Glutamatergic neuron (in vitro differentiated cells): ENCODE data around the gene KDM5B. TPM values are rescaled to one million over a fixed set of nuclear protein-coding genes. Genes with fewer than 3 reads are reported as not detected.

ENCODE experiments used
- DNase-seq: peaks from one replicate; pipeline ENCODE4 v3.0.0; 2022
- H3K27ac Mint-ChIP-seq: one replicate; pipeline ENCODE4 v1.8.0; 2020; ENCODE audit warnings: mild to moderate bottlenecking, mixed read lengths, inconsistent platforms; ENCODE audit not compliant: unreplicated experiment
- H3K27me3 Mint-ChIP-seq: one replicate; pipeline ENCODE4 v1.8.0; 2020; ENCODE audit warnings: mild to moderate bottlenecking, moderate library complexity, mixed read lengths, inconsistent platforms; ENCODE audit not compliant: unreplicated experiment
- H3K36me3 Mint-ChIP-seq: one replicate; pipeline ENCODE4 v1.8.0; 2020; ENCODE audit warnings: mild to moderate bottlenecking, mixed read lengths, inconsistent platforms; ENCODE audit not compliant: unreplicated experiment
- H3K4me1 Mint-ChIP-seq: one replicate; pipeline ENCODE4 v1.8.0; 2020; ENCODE audit warnings: mild to moderate bottlenecking, low read depth, mixed read lengths, inconsistent platforms; ENCODE audit not compliant: unreplicated experiment
- H3K4me3 Mint-ChIP-seq: one replicate; pipeline ENCODE4 v1.8.0; 2020; ENCODE audit warnings: mild to moderate bottlenecking, mixed read lengths, inconsistent platforms; ENCODE audit not compliant: unreplicated experiment
- H3K9me3 Mint-ChIP-seq: one replicate; pipeline ENCODE4 v1.8.0; 2020; ENCODE audit warnings: mild to moderate bottlenecking, moderate library complexity, mixed read lengths, inconsistent platforms; ENCODE audit not compliant: unreplicated experiment
- CTCF ChIP-seq: fragments of 200-600 bp; sonication (generic); IDR thresholded peaks from one replicate; pipeline ENCODE4 v1.5.0; 2021; ENCODE audit not compliant: partially characterized antibody, unreplicated experiment
- total RNA-seq: library from RNA; stranded (reverse); fragmentation: NEBNext Ultra II Directional; extraction: Animal tissue kit (Norgen Biotek cat#: 25700); gene quantifications from one replicate; pipeline ENCODE4 v1.2.1, GENCODE V29; 2021; ENCODE audit not compliant: unreplicated experiment

Gene KDM5B
- total RNA-seq, 1 donor from 2014 or later, result 338 TPM

- Mint-ChIP-seq H3K36me3 (no peaks in the 10 kb centered on the region), H3K4me3 (peak within 1 kb of the TSS; percentile 98), H3K9me3 (peaks cover 18% of the 10 kb centered on the region), H3K4me1 (peaks cover 21% of the 10 kb centered on the region), H3K27me3 (peaks cover 18% of the 10 kb centered on the region), H3K27ac (peak within 1 kb of the TSS; percentile 96)
- no peak for TF ChIP-seq CTCF
- peak; percentile 96 for DNase-seq
Measured at GRCh38 chr1:202810615-202811295, 2.5 kb upstream of the KDM5B start, which contains the start of gene PCAT6. Gene PCAT6, plus strand, starts transcription at chr1:202810954.

- DNase-seq, result no peak
- peak overlapping the region; percentile 88 for H3K4me3 Mint-ChIP-seq
- no peaks in the 10 kb centered on the region for H3K36me3 Mint-ChIP-seq
- H3K27ac Mint-ChIP-seq, result peak overlapping the region; percentile 81
- peaks cover 18% of the 10 kb centered on the region for H3K27me3 Mint-ChIP-seq
- H3K9me3 Mint-ChIP-seq, result peaks cover 18% of the 10 kb centered on the region
- peaks cover 21% of the 10 kb centered on the region for H3K4me1 Mint-ChIP-seq
- TF ChIP-seq CTCF, result no peak
Measured at GRCh38 chr1:202810193-202810614, 2.0 kb upstream of the KDM5B start.

- H3K27me3 Mint-ChIP-seq, result peaks cover 18% of the 10 kb centered on the region
- H3K27ac Mint-ChIP-seq, result peak overlapping the region; percentile 39
- DNase-seq, result no peak
- H3K9me3 Mint-ChIP-seq, result peaks cover 18% of the 10 kb centered on the region
- peaks cover 21% of the 10 kb centered on the region for H3K4me1 Mint-ChIP-seq
- peak overlapping the region; percentile 88 for H3K4me3 Mint-ChIP-seq
- no peak for TF ChIP-seq CTCF
- H3K36me3 Mint-ChIP-seq, result no peaks in the 10 kb centered on the region
Measured at GRCh38 chr1:202809597-202810159, 1.5 kb upstream of the KDM5B start.

- Mint-ChIP-seq H3K4me3 (peak overlapping the region; percentile 20), H3K36me3 (no peaks in the 10 kb centered on the region), H3K27ac (no peak overlapping the region), H3K27me3 (peaks cover 16% of the 10 kb centered on the region), H3K4me1 (peaks cover 24% of the 10 kb centered on the region), H3K9me3 (peaks cover 18% of the 10 kb centered on the region)
- peak; percentile 44 for DNase-seq
- no peak for TF ChIP-seq CTCF
Measured at GRCh38 chr1:202807451-202807925, 733 bp downstream of the KDM5B start.
